ENCODE measurements around the gene NKX2-2.
A peak's percentile ranks its signal among the peaks of the same experiment; 100 is the strongest.
"Not testable (repeated sequence)": the region's sequence is repeated elsewhere in the genome, so short reads cannot be mapped to it uniquely, and the experiment has no call there.

NKX2-2 gene

DNA sequence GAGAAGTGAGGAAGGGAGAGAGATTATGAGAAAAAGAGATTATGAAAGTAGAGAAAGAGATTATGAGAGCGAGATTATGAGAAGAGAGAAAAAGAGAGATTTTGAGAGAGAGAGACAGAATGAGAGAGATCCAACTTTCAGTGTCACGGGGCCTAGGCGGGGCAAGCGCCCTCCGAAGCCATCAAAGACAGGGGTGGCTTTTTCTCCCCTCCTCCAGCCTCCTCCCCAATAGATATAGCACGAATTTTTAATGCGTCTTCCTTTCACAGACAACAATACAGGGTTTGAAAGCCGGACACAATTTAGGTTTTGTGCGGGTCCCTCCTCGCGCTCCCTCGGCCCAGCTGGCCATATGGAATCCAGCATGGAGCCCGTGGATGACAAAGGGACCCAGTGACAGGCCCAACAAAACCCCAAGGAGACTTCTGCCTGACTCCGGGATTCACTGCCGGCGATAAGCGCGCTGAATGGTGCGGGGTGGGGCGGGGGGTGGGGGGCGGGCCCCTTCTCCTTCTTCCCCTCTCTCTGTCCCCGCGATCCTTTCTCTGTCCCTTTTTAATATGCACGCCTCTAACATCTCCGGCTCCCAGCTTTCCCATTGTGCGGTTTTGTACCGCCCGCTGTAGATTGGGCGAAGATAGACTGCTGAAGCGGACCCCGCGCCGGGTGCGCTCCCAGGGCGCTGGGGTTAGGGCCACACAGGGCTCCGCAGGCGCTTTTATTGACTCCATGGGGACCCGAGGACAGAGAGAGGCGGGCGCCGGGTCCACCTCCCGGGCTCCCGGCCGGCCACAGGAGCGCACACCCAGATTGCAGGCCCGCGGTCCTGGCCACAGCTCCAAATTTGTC lies 5.4 kb downstream of the NKX2-2 start:
- no peak for DNase-seq

DNA sequence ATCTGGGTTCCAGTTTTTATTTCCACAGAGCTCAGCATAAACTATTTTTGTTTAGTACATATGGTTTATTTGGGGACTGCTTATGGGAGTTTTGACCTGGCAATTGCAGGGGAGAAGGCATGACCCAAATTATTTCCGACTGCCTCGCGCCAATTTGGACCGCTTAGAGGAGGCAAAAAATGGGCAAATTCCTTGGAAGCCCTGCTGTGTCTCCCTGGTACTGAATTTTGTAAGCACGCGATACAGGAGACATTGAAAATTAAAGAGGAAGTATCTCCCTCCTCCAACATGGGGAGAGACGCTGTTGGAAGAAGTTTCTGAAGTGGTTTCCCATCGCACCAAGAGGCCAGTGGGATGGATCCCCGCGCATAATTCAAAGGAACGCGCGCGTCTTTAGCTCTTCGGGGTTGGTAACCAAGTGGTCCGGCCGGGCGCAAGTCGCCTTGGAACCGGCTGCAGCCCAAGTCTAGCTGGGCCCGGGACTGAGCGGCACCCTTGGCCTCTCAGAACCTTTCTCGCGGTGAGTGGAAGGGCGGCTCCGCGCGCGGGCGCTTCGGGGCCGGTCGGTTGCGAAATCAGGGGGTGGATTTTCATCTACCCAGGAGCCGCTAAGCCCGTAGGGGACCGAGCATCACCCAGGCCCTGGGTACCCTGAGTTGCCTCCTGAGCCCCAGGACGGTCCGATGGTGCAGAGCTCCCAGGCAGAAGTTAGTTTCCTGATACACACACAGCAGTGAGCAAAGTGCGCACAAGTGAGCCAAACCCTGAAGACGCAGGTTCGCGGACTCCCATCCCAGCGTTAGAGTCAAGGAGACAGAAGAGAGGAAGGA lies 6.2 kb downstream of the NKX2-2 start:
- DNase-seq = no peak

DNA sequence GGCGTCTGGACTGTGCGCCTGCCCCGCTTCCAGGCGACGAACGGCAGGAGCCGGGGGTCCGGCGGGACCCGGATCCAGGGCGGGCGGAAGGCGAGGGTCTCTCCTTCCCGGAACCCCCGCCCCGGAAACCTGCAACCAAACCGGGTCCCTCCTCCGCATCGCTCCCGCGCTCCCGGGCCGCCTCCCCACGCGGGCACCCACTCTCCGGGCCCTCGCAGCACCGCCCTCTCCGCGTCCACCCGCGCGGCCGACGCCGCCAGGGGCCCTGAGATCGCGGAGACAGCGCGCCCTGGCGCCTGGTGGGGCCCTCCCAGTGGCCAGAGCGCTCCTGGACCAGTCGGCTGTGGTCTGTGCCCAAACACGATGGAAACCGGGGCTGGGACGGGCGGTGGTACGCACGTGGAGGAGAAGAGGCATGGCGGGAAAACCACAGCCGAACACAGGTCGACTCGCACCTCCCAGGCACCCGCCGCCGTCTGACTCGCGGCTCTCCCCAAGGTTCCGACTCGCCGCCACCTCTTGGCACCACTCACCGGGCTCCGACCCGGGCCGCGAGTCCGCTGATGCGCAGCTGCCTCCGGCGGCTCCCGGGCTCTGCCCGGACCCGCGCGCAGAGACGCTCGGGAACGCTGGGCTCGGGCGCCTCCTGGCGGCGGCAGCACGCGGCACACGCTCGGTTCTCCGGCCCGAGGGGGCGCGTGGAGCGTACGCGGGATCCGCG lies 7.9 kb downstream of the NKX2-2 start:
- peak; percentile 59 for DNase-seq

DNA sequence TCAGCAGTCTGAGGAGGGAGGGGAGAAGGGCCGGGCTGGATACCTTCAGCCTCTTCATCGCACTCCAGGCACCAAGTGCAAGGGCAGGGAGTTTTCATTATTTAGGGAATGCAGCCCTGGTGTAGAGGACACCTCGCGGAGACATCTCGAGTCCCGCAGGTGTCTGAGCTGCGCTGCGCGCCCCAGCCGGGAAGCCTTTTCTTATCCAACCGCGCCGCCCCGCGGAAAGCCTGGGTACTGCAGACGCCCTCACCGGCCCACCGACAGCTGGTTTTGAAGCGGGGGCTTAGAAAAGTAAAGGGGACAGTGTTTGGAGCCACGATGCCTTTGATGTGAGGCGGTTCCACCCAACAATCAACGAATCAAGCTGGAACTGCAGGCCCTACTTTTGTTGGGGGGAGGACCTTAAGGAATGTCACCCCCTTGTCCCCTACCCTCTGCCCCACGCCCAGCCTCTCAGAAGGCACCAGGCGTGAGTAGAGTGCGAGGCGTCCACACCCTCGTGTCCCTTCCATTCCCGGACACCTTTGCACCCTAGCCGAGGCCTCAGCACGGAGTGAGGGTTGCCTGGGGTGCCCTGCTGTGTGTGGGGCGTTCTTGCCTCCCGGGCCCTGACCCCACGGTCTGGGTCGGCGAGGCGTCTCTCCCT lies 8.6 kb downstream of the NKX2-2 start:
- peak; percentile 85 for DNase-seq

DNA sequence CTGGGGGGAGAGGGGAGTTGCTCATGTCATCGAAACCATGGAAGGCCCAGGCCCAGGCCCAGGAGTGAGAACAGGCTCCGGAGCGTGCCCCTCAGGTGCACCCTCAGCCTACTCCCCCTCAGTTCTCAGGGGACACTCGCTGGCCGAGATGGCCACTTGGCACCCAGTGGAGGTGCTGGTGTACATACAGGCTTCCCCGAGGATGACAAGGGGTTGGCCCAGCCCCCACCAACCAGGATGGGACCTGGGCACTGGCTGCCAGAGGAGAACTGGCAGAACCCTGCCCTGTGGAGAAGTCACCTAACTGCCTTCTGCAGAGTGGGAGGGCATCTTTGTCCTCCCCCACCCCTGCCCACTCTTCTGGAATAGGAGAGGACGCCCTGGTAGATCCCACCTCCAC lies 9.5 kb downstream of the NKX2-2 start:
- no peak for DNase-seq

DNA sequence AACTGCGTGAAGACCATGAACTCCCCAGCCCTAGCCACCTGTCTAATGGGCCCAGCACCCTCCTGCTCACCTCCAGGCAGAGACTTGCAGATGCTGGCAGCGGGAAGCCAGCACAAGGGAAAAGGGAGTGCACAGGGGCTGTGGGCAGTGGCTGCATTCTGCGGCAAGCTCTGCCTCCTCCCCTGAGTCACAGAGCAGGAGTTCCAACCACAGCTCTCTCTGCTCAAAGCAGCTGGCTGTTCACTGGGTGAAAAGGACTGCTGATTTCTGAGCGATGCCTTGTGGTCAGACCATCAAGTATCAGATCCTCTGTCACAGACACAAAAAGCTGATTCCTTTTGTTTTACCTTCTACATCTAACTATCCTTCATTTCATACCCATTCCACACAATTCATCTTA lies 10.5 kb downstream of the NKX2-2 start:
- no peak for DNase-seq

DNA sequence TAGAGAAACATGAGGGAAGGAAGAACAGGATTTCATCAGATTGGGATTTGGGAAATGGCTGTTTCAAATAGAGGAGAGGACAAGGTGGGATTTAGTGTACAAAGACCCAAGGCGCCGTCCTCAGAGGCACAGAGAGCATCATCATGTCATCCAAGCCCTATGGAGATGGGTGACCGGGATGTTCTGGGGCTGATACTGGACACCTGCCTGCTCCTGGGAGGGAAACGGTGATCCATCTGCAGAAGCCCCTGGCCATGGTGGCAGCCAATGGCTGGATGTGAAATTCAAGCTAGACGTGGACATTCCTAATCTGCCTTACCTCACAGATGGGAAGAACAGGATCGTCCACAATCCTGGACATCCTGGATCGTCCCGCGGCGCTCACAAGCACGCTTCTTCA lies 12.7 kb downstream of the NKX2-2 start:
- DNase-seq = no peak

DNA sequence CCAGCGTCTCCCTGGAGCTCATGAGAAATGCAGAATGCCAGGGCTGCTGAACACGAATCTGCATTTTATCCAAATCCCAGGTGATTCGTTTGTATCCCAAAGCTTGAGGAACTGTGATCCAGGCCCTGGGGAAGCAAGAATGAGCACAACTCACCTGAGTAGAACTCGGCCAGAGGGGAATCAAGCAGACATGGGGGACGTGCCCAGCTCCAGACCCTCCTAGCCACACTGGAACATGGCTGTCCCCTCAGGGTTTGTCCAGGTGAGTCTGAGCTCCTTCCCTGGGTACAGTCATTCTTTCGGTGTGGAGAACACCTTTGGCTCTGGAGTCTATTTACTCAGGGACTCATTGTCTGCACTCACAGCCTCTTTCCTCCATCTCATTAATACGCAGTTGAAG lies 13.3 kb downstream of the NKX2-2 start:
- no peak for DNase-seq

DNA sequence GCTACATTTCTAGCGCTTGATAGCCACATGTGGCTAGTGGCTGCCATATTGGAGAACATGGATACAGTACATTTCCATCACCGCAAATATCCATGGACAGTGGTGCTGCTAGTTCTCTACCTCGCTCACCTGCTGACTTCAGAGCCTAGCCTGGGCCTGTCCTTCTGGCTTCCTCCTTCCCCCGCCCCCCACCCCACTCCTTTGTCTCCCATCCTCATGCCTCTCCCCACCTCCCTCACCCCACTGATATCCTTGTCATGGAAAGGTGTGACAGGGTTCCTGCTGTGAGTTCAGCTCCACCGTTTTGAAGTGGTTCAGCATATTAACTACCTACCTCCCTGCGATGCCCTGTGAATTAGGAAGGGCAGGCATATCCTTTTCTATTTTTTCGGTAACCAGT lies 14.2 kb downstream of the NKX2-2 start:
- DNase-seq = no peak

DNA sequence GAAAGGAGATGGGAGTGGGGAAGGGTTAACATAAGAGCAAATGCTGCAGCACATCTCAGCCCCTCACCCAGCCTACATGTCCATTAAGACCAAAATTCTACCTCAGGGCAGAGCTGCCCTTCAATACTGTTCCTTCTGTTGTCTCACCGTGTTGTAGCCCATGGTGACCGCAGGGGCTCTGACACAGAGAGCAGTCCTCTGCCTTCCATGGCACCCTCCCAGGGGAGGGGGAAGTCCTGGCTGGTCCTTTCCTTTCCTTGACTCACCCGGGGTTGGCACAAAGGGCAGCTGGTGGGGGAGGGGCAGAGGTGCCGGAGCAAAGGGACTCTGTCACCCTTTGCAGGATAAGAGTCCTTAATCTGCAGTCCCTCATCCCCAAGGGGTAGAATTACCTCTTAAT lies 15.2 kb downstream of the NKX2-2 start:
- no peak for DNase-seq

DNA sequence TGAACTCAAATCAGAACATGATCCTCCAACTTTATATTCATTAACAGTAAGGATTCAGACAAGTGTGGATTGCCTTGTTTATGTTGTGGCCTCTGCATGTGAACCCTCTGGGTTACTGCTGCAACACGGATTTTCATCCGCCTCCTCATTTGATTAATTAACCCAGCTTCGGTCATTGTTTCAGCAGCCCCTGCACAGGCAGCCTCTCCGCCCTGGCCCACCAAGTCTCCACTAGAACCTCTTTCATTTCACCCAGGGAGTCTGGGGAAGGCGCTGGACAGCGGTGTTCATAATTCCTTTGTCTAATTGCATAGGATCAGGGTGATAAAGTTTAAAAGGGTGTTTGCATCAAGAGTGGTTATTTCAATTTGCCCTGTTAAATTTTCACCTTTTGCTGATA lies 15.7 kb downstream of the NKX2-2 start:
- no peak for DNase-seq

DNA sequence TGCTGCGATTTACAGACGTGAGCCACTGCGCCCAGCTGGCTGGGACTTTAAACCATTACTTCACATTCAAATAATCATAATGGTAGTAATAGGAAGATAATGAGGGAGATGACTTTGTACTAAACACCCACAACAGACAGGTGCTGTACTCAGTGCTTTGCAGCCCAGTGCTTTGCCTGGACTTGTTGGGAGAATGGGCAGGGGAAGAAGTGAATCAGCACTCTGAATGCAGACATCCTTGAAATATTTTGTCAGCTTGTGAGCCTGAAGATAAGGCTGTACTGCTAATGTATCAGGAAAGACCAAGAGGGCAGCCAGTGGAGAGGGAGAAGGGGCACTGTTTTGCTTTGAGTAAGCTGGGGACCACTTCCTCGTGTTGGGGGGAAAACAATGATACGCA lies 17.4 kb downstream of the NKX2-2 start:
- no peak for DNase-seq

DNA sequence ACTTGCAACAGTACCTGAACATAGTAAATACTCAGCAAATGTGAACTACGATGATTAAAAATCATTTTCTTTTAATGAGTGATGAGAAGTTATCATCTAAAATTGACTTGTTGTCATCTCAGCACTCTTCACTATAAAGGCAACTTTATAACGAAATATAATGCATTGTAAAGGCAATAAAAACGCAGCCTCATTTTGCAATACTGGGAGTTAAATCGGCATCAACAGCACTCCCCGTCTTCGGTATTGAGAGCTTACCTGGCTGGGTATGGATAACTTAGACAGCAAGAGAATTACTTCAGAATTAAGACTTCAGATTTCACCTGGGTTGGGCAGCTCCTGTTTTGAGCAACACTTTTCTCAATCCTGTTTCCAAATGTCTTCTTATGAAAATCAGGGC lies 20.8 kb downstream of the NKX2-2 start:
- DNase-seq = no peak

DNA sequence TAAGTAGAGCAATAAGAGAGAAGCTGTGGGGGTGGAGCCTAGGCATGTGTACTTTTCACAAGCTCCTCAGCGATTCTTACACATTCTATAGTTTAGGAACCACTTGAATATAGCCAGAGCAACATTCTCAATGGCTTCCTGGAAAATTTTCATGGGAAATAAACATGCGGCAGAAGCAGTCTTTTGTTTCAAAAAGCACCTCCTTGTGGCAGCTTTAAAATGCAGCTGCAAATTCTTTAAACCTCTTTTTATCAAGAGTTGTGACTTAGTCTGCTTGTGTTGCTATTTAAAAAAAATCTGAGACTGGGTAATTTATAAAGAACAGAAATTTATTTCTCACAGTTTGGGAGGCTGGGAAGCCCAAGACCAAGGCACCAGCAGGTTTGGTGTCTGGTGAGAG lies 23.8 kb downstream of the NKX2-2 start:
- no peak for DNase-seq

DNA sequence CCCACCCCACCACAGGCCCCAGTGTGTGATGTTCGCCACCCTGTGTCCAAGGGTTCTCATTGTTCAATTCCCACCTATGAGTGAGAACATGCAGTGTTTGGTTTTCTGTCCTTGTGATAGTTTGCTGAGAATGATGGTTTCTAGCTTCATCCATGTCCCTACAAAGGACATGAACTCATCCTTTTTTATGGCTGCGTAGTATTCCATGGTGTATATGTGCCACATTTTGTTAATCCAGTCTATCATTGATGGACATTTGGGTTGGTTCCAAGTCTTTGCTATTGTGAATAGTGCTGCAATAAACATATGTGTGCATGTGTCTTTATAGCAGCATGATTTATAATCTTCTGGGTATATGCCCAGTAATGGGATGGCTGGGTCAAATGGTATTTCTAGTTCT lies 33.7 kb downstream of the NKX2-2 start:
- not testable (repeated sequence) for DNase-seq

DNA sequence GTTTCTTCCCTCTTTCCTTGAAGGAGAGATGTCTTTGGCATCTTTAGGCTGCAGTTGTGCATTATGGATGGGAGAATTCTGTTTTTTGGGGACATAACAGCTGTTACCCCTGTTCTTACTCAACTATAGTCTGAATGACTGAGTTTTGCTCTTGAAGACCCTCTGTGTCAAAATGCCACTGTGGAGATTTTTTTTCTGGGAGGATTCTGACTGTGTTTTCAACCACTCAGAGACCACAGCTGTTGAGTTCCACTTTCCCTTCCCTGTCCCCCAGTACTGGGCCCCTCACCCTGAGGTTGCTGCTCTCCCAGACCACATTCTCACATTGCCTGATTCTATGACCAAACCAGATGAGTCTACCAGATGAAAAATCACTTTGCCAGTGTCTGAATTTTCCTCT lies 48.1 kb downstream of the NKX2-2 start:
- DNase-seq = no peak

DNA sequence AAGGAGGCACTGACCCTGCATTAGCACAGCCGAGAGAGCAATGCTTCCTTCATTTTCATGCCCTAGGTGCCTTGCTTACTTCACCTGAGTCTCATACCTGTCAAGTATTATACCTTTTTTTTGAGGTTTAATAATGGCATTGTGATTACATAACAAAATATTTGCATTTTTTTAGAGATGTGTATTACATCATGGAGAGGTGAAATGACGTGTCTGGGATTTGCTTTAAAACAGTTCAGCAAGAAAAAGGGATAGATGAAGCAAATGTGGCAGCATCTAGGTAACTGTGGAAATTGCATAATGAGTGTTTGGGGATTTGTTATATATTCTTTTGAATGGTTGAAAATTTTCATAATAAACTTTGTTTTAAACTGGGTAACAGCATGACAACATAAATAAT lies 48.9 kb downstream of the NKX2-2 start:
- DNase-seq = no peak

All from activated T-cell treated with anti-CD3 and anti-CD28 coated beads for 4 hours (primary cell).